ENCODE measurements around the gene C6orf132. TPM values are rescaled to one million over a fixed set of nuclear protein-coding genes. Genes with fewer than 3 reads are reported as not detected.

Gene C6orf132
- total RNA-seq, 1 donor from 2014 or later: 1.3 TPM

DNA sequence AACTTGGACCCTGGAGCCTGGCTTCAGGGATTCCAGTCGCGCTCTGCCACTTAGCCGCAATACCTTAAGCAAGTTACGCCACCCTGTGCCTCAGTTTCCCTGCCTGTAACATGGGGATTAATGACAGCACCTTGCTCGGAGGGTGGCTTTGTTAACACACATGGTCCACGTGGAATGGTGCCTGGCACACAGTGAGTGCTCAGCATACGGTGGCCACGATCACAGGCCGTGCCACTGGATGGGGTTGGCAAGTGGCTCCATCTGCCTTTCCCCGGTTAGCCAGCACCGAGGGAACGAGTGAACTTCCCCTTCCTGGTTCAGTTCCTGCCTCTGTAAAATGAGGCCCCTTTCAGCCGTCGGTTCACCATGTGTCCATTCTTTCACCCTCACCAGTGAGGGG, 17.2 kb downstream of the C6orf132 start:
- no peaks in the 10 kb centered on the region for H3K36me3 ChIP-seq
- intact Hi-C loops (cut with DNase I): no loop called here
- H3K27me3 ChIP-seq: no peaks in the 10 kb centered on the region
- H3K27ac ChIP-seq: no peak overlapping the region
- H3K9me3 ChIP-seq: no peaks in the 10 kb centered on the region
- no peak overlapping the region for H3K4me3 ChIP-seq
- TF ChIP-seq, protein P1, sequence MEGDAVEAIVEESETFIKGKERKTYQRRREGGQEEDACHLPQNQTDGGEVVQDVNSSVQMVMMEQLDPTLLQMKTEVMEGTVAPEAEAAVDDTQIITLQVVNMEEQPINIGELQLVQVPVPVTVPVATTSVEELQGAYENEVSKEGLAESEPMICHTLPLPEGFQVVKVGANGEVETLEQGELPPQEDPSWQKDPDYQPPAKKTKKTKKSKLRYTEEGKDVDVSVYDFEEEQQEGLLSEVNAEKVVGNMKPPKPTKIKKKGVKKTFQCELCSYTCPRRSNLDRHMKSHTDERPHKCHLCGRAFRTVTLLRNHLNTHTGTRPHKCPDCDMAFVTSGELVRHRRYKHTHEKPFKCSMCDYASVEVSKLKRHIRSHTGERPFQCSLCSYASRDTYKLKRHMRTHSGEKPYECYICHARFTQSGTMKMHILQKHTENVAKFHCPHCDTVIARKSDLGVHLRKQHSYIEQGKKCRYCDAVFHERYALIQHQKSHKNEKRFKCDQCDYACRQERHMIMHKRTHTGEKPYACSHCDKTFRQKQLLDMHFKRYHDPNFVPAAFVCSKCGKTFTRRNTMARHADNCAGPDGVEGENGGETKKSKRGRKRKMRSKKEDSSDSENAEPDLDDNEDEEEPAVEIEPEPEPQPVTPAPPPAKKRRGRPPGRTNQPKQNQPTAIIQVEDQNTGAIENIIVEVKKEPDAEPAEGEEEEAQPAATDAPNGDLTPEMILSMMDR (IDR thresholded peaks at IDR 0.05): no peak
- no peak for DNase-seq (ENCODE audit: low spot score in 2 of 2)
- no peaks in the 10 kb centered on the region for H3K4me1 ChIP-seq

DNA sequence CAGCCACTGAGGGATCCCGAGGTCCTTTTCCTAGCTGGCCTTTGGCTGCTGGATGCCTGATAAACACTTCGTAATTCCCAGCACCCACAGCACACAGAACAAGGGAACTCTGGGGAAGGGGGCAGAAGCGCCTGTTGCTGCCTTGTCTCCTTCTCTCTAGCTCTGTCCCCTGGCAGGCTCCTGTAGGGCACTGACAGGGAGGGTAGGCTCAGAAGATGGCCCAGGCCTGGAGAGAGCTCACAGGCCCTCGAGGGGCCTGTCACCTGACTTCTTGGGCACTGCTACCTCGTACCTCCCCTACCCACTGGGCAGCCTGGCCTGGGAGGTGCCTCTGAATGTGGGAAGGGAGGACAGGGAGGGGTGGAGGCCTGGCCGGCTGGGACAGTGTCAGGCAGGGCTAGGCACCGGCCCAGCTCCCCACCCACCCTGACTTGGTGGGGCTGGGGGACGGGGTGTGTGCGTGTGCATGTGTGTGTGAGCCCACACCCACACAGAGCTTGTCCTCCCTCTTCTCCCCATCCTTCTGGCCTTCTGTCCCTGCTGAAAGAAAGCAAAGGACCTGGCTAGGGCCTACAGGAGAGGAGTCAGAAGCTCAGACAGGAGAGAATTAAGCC, 18.1 kb downstream of the C6orf132 start:
- H3K4me1 ChIP-seq: no peaks in the 10 kb centered on the region
- no peak overlapping the region for H3K4me3 ChIP-seq
- H3K27ac ChIP-seq: no peak overlapping the region
- intact Hi-C loops (cut with DNase I): no loop called here
- no peaks in the 10 kb centered on the region for H3K9me3 ChIP-seq
- no peak for DNase-seq (ENCODE audit: low spot score in 2 of 2)
- H3K36me3 ChIP-seq: no peaks in the 10 kb centered on the region
- TF ChIP-seq, protein P1 (IDR thresholded peaks at IDR 0.05): no peak
- no peaks in the 10 kb centered on the region for H3K27me3 ChIP-seq

DNA sequence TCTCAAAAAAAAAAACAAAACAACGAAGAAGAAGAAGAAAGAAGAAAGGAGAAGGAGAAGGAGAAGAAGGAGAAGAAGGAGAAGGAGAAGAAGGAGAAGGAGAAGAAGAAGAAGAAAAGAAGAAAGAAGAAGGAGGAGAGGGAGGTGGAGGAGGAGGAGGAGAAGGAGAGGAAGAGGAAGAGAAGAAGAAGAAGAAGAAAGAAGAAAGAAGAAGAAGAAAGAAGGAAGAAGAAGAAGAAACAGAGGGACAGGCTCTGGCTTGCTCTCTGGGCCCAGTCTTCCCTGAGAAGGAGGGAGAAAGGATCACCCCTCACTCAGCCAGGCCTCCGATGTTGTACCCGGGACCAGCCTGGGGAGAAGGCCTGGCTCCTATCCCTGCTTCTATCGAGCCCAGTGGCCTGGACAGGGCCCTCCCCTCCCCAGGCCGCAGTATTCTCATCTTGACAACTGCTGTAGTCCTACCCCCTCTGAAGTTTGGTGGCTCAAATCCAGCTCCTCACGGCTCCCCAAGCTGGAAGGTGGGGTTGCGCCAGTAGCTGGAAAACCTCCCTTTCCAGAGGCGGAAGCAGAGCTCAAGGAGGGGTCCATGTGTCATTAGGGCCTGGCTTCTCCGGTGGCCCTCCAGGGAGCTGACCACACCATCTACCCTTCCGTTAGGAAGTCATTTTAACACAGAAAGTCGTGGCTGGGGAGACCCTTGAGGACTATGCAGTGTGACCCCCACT, 18.9 kb downstream of the C6orf132 start:
- DNase-seq (ENCODE audit: low spot score in 2 of 2): no peak
- H3K4me1 ChIP-seq: no peaks in the 10 kb centered on the region
- TF ChIP-seq, protein P1 (IDR thresholded peaks at IDR 0.05): no peak
- intact Hi-C loops (cut with DNase I): no loop called here
- H3K9me3 ChIP-seq: no peaks in the 10 kb centered on the region
- H3K27me3 ChIP-seq: no peaks in the 10 kb centered on the region
- H3K27ac ChIP-seq: no peak overlapping the region
- H3K4me3 ChIP-seq: no peak overlapping the region
- no peaks in the 10 kb centered on the region for H3K36me3 ChIP-seq

DNA sequence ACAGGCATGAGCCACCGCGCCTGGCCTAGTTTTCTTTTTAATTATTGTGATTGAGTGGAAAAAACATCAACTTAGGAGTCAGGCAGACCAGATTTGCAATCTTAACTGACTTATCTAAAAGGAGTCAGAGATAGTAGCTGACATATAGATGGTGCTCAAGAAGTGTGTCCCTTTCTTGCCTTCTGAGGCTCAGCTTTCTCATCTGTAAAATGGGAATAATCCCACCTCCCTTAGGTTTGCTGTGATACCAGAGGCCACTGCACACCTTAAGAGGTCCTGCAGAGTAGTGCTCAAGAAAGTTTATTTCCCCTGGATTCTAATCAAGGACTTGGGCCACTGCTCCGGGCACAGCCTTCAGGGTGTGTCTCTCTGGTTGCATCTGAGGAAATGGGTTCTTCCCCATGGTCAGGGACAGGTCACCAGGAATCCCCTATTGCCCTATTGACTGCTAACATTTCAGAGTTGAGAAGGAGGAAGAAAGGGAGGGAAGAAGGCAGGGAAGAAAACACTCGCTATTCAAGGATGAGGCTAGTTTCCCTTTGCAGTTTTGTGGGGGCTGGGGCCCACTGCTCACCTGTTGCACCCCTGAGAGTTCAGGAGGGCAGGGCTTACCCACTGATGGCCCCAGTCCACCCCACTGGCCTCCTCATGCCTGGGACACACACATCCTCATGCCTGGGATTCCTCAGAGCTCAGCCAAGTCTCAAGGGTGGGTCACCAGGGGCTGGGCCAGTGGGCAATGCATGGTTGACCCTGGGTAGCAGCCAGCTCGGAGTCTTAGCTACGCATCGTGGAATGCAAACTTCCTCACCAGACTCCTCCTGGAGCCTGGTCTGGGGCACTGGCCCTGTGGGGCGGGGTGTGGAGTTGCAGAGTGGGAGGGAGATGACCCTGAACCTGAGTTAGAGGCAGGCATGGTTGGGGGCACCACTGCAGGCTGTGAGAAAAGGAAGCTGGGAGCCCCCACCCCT, 21.2 kb downstream of the C6orf132 start:
- TF ChIP-seq, protein P1 (IDR thresholded peaks at IDR 0.05): no peak
- no peaks in the 10 kb centered on the region for H3K9me3 ChIP-seq
- intact Hi-C loops (cut with DNase I): no loop called here
- no peak for DNase-seq (ENCODE audit: low spot score in 2 of 2)
- no peak overlapping the region for H3K4me3 ChIP-seq
- no peak overlapping the region for H3K27ac ChIP-seq
- H3K36me3 ChIP-seq: no peaks in the 10 kb centered on the region
- H3K27me3 ChIP-seq: no peaks in the 10 kb centered on the region
- H3K4me1 ChIP-seq: no peaks in the 10 kb centered on the region

DNA sequence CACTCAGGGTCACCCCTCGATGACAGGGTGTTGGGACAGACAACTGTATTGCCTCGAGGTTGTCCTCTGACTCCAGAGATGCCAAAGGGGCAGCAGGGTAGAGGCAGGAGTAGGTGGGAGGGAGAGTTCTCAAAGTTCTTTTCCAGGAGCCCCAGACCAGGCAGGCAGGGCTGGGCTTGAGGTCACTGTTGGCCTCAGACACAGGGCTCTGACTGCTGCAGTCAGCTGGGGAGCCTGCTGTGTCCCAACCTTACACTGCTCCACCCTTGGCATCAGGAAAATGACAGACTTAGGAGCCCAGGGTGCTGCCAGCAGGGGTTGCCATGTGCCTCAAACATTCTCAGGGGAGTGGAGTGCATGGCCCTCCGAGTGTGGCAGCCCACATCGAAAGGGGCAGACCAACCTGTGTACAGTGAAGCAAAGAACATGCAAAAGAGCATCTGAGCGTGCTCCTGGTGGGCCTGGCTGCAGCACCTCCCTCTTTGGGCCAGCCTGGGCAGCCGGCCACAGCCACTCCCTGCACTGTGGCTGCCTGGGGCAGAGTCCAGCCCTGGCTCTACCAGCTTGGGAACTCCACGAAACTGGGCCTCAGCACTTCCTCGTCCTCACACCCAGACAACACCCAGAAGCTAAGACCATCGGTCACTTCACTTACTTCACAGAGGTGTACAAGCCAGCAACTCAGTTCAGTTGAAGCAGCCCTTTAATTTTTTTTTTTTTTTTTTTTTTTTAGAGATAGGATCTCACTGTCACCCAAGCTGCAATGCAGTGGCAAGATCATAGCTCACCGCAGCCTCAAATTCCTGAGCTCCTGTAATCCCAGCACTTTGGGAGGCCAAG, 24.0 kb downstream of the C6orf132 start:
- no peaks in the 10 kb centered on the region for H3K4me1 ChIP-seq
- no peak overlapping the region for H3K27ac ChIP-seq
- H3K9me3 ChIP-seq: no peaks in the 10 kb centered on the region
- no peak overlapping the region for H3K4me3 ChIP-seq
- H3K36me3 ChIP-seq: no peaks in the 10 kb centered on the region
- TF ChIP-seq, protein P1 (IDR thresholded peaks at IDR 0.05): no peak
- H3K27me3 ChIP-seq: no peaks in the 10 kb centered on the region
- no peak for DNase-seq (ENCODE audit: low spot score in 2 of 2)
- intact Hi-C loops (cut with DNase I): no loop called here
